Measurements from ENCODE around the gene PACRG. TPM values are rescaled to one million over a fixed set of nuclear protein-coding genes. Genes with fewer than 3 reads are reported as not detected.

Gene PACRG
- polyA plus RNA-seq, 10 donors: 1.6 to 2.6 (median 2.4) TPM

DNA sequence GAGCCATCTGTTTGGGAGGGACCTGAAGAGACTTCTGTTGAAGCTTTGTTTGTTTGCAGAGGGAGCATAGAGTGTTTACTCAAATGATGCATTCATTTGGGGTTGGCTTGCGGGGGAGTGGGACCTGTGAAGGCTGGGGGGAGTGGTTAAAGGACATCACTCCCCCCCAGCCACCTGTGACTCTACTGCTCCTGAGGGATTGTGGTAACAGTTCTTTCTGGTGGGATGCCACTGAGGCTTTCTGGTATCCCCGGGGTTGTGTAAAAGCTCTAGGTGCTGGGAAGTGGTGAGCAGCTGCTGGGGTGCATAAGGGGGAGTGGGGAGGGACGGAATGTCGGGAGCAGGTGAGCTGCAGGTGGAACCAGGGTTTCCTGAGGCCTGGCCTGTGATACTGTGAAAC lies 447.5 kb downstream of the PACRG start:
- DNase-seq: no peak

DNA sequence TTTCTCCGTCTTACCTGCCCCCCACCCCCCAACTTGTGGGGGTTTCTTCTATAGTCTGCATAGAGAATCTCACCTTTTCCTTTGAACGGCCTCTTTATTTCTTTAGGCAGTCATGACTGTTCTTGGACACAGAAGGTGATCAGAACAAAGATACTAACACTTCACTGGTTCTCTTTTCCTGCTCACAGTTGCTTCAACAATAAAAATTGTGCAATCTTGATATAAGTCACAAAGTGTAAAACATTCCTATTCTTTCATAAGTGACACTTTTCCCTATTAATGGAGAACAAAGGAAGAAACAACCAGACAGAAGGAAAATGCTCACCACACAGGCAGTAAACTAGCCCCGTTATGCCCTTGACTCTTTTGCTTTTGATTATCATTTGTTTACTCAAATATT lies 448.3 kb downstream of the PACRG start:
- DNase-seq: no peak

DNA sequence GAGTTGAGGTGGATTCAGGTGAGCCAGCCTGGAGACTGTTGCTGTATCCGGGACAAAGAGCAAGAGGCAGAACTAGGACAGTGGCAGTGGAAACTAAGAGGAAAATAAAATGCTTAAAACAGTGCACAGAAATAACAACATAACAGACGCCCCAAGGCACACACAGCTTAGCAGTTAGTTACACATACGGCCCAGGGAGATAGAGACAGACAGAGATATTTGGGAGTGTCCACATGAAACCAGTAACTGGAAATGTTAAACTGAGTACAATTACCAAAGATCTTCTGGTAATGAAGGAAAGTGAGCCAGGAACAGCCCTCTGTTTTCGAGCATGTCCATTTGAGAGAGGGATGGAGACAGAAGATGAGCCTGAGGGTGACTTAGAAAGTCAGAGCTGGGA lies 449.2 kb downstream of the PACRG start:
- DNase-seq: no peak

DNA sequence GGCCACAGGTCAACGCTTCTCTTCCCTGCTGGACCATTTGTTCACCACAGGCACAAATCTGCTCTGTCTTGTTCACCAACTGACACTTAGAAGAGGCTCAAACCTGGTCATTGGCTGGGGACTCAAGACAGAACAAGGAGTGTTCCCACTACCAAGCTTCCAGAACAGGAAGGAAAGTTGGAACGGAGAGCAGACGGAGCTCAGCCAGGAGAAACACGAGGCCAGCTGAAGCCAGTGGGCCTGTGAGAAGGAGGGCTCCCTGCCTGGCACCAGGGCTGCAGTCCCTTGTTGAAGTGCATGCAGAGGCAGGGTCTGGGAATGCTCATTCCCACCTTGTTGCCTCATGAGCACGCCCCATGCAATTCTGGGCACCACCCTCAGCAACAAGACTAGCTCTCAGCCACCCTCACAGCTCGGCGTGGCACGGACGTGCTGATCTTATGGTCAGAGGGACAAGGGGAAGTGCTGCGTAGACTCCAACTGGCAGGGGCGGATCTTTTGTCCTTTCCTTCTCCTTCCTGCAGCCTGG lies 450.2 kb downstream of the PACRG start:
- no peak for DNase-seq

DNA sequence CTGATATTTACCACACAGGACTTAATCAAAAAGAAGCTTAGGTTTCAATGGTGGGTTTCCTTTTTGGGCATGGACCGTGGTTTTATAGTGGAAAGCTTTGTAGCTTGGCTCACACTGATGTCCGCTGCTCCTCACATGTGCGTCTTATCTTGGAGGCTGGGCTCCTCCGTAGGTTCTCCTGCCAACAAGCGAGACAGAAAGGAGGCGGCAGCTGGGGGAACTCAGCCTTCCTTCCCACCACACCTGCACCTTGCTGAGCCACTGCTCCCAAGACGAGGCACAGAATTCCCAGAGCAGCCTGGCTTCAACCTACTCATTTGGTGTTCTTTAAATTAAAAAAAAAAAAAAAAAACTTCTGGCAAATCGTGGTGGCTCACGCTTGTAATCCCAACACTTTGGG lies 451.3 kb downstream of the PACRG start:
- no peak for DNase-seq

DNA sequence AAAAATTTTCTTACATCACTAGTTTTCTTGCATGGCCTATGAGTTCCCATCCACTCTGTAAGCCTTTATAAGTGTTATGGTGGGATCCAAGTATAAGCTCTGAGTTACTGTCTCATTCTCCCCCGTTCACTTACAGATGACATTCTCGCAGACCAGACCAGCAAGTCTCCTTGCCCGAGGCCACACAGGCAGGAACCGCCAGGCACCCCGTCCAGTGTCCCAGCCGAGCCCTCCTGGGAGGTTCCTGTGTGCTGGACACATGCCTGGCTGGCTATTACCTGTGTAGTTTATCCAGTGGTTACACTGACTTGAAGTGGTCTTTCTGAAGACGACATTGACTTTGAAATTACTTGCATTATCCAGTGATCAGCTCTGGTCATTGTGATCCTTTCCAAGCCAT lies 451.9 kb downstream of the PACRG start:
- DNase-seq: no peak

DNA sequence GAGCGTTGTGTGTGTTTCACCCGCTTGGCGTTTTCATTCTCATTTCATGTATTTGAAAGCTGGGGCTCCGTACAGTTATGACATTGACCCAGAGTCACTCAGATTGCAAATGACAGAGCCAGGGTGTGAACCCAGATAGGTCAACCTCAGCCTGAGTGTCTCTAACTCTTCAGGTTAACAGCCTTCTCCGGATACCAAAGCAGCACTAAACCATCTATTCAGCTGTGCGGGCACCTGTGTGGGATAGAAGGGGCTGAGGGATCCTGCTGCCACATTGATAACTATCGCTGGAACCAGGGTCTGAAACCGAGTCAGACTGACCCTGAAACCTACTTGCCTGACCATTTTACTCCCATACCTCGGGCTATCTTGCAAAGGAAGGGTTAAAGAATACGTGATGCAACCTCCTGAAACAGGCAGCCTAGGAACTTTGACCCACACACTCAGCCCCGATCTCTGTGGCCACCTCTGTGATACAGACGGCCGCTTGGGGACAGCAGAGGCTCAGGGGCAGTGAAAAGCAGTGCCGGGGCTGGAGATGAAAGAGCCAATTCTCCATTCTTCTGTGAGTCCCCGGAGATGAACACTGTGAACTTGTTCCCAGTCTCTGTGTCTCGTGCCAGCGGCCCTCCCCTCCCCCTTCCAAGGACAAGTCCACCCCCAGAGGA lies 453.2 kb downstream of the PACRG start:
- DNase-seq: peak; percentile 33 to 77 (median 48)

DNA sequence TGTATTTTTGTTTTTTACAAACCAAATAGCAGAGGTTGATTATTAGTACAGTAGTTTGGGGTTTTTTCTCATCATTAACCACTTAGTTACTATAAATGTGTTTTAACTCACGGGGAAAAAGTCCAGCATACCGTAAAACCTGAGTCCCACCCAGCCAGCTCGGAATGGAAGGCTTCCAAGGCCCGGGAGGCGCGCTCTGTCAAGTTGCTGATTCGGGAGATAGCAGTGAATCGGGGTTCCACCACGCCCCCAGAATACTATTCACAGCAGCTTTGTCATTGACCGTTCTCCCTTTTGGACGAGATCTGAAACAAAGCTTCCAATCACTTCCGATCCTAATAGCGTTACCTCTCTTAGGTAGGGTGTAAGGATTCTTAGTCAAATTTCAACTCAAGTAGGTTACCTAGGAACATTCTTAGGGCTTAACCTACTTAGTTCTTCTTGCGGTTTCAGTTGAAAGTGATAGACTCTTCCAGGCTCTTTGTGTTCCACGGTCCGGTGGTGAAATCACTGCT lies 453.9 kb downstream of the PACRG start:
- DNase-seq: no peak

DNA sequence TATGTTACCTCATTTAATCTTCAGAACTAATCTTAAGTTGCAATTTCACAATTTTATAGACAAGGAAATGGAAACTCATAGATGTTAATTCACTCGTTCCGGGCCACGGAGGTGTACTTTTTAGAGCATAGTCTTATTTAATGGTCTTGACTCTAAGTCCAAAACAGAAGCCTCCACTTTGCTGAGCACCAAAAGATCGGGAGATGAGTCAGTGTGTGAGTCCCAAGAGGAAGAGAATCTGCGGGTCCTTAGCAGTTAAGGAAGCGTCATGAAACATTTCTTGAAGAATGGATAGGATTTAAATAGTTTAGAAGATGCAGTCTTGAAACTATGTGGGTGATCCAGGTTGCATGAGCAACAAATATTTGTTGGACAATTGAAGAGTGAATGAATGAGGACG lies 454.9 kb downstream of the PACRG start:
- DNase-seq: no peak

DNA sequence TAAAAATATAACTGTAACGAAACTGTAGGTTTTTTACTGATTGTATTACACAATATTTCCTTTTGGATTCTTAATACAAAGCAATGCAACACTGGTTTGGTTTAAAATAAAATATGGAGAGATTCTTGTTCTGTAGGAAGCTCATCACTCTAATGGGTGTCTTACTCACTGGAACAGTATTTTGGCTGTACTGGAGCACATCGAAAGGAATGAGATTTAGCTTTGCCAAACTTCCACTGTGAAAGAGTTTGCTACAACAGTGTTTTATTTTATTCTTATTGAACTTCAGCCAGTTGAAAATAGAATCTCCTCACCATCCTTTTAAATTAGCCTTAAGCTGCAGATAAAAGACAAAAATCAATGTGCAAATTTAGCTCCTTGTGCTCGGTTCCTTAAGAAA lies 456.0 kb downstream of the PACRG start:
- peak; percentile 24 to 61 (median 42) for DNase-seq

DNA sequence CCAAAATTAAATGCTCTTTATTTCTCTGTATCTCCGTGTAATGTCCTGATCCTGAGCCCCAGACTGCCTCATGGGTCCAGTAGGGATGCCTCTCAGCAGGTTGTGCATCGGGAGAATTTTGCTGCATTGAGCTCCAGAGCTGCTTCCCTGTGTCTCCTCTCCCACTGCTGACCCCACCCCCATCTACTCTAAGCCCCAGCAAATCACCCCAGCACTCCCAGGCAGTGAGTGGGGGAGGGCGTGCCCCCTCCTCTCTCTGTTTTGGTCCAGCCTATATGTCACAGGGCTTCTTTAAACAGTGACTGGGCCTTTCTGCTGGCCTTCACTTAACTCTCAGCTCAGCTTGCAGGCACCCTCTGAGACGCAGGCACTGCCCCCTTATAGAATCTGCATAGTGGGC lies 458.0 kb downstream of the PACRG start:
- no peak for DNase-seq

DNA sequence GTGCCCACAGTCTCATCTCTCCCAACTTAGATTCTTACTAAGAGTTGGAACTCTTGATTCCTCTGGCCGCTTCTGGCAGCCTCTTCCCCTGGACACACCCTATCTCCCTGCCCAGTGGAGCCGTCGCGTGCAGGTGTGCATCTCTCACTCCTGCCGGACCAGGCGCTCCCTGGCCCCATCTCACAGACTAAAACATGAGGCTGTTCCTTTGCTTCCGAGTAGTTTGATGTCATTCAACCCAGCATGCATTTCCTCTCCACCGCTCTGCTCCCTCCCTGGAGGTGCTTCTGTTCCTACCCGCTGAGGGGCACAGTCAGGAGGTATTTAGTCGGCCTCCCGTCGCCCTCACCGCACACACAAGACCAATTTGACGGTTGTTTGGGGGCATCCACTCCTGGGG lies 458.8 kb downstream of the PACRG start:
- DNase-seq: no peak

DNA sequence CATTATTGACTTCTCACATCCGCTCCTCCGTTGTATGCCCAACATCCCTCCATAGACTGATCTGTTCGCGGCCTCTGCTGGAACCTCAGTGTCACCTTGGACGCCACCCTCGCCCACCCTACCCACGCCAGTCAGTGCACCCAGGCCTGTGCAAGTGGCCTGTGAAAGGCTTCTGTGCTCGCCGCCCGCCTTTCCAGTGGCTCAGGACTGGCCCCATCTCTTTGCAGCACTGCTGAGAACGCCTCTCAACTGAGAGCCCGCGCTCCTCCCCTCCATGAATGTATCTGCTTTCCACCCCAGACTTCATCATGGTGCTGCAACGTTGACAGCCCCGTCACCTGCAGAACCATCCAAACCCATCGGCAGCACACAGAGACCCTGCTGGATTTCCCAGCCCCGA lies 459.4 kb downstream of the PACRG start:
- no peak for DNase-seq

DNA sequence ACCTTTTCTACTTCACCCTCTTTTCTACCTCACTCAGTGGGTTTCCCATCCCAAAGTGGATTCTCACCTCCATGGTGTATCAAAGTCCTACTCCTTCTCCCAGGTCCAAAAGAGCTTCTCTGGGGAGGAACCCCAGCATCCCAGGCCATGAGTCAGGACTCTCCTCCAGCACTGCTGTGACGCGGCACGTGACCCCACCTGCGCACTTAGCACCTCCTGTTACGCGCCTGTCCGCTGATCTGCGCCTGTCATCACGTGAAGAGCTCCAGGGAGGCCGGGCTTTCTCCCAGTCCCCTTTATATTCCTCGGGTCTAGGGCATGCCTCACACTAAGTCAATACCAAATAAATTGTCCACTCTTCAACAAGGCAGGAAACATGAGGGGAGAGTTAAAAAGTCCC lies 459.8 kb downstream of the PACRG start:
- DNase-seq: no peak

DNA sequence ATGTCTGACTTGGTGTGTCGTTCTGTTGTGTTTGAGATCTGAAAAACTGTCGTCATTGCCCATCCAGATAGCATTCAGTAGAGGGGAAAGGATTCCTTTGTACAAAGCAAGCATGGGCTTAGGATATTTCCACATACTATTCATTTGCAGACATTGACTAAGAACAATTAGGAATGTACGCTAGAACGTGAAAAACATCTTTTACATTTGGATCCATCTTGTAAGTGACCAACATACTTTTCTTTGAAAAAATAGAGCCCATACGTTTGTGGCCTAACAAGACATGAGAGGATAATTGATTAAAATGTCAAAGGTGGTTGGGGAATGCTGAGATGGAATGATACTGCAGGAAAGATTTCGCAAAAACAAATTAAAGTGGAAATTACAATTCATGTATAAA lies 461.0 kb downstream of the PACRG start:
- DNase-seq: no peak

DNA sequence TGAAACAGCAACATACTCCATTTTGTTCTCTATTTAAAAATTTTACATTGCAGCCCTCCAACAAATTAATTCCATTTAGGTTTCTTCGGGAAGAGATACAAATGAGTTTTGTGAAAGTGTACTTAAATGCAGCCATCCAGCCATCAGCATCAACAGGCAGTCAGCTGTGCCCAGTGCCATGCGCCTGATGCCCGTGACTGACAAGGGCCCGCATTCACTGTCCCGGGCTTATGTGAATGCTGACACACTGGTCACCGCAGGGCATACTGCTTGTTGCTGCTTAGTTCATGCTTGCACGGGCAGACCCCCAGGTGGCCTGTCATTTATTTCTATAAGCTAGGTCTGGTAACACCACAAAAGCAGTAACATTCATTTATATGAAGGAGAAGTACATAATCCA lies 461.8 kb downstream of the PACRG start:
- DNase-seq: no peak

DNA sequence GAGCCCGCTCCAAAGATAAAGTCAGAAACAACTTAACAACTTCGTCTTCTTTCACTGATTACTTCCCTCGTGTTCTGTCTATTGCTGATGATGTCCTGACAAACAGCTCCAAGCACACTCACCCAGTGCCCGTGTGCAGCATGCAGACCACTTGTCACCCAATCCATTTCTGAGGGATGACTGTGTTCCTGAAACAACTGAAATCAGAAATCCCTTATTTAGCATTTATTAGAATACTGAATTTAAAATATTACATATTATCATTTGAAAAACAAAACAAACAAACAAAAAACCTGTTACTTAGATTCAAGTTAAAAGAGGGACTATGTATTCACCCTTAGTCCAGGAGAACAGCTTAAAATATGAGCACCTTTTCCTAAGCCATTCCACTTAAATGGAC lies 463.0 kb downstream of the PACRG start:
- DNase-seq: no peak

DNA sequence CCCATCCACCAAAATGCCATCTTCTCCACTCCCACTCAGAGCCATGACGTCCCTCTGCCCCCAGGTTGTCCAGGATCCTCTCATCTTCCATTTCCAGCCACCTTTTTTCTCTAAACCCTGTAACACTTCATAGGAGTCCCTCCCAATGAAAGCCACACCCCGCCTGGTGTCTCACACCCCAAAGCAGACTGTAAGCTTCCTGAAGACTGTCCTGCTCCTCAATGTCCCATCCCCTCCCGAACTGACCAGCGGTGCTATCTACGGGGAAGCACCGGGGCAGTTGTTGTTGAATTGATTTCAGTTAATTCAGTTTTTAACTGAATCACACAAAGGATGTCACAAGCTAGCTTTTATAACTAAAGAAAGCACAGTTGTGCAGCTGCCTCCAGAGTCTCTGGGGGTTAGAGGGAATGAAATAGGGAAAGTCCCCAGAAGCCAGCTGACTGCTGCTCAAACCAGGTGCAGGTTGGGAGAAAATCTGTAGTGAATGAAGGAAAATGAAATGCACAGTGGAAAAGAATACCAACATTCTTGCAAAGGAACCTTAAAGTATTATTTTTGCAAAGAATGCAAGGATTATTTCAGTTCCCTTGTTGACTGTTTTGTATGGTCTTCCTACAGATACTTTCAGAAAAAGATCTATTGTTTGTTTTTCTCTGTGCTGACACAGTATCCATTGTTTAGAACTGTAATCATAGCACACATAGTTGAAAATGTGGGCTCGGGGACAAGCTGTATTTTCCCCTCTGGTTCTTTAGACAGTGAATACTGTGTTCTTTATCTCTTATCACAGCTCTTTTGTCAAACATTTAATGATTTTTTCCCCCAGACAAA lies 464.1 kb downstream of the PACRG start:
- DNase-seq: peak; percentile 59 to 87 (median 66)

DNA sequence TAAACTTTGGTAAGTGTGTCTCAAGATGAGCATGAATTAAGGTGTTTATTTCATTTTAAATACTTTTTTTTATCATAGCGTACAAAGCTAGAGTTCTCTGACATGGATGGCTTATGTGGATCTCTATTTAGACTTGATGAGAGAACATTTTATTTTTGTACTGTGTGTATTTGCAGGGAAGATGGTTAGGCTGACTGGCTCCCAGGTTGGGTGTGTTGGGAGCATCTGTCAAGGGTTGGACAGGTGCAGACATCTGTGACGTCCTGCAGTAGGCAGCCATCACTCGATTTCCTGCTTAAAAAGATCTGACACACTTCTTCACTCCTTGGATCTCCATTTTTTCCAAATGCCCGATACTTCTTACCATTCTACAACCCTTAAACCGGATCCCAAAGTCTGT lies 464.8 kb downstream of the PACRG start:
- peak in 1 of 3 donors; percentile 25 for DNase-seq

DNA sequence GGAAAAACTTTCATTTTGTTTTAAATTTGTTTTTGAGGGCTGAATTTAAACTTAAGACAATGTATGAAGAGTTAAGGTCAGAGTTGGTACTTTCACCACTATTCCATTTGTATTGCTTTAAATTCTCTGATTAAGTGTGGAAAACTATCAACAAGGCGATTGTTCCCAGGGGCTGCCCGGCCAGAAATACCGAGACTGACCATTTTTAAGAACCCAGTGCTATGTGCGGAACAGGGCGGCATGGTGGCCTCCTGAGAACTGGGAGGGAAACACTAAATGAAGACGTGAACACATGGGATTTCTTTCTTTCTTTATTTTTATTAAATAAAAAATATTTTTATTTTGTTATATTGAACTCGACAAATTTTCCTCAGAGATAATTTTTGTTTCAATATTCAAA lies 465.6 kb downstream of the PACRG start:
- no peak for DNase-seq

DNA sequence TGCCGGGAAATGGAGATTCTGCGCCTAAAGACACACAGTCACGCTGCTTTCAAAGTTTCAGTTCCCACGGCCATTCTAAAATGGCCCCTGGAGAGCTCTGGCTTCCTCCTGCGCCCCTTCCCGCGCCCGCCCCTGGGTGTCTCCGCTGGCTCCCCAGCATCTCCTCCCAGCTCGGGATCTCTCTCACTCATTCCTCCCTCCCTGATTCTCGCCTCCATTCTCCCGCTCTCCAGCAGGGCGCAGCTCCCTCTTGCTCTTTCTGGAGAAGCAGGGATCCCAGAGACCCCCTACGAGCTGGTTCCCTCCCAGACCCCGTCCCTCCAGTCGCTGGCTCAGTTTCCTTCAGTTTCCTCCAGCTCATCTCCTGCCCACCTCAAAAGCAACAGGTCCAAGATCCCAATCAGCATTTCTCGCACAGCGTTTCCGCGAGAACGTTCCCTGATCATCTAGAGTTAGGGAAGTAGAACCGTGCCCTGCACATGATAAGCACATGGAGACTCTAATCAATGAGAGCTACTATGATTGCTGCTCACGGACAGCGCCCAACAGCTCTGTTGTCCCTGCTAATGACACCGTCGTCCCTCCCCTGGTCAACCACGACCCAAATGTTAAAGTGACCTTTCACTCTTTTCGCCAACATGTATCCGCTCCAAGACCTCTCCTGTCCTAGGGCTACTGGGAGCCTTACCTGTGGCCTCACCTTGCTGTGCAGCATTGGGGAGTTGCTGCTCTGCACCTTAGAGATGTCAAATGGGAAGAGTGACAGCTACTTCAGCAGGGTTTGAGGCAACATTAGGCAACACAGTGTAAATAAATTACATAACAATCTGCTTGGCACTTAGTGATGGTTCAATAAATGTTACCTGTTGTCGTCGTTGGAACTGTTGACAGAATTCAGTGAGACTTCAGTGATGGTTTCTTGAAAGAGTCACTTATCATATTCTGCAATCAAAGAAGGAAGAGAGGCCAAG lies 468.2 kb downstream of the PACRG start:
- no peak for DNase-seq

DNA sequence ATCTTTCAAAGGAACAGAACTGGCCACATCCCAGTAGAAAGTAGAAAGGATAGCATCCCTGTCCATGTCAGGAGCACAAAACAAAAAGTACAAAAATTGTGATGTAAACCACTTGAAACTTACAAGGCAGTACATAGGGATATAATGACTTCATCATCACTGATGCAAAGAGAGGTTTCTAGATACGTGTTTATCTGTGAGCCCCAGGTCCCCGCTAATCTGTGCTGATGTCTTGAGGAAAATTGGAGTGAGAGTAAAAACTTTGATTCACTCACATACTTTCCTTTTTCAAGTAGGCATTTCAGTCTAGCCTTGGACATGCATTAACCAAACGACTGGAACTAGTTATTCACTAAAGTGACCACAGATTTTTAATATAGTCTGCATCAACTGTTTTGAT lies 470.1 kb downstream of the PACRG start:
- DNase-seq: no peak
